DOHH2 (cell line): ENCODE measurements around the gene SLC35E2B.
A peak's percentile ranks its signal among the peaks of the same experiment; 100 is the strongest.
"Not testable (repeated sequence)": the region's sequence is repeated elsewhere in the genome, so short reads cannot be mapped to it uniquely, and the experiment has no call there.

Experiments used
- H3F3A ChIP-seq: fragments of 200-600 bp; sonication (generic), shearing (Covaris generic); 2 replicates; pipeline ENCODE4 v1.6.0; 2016; ENCODE audit warnings: antibody characterized with exemption, mild to moderate bottlenecking; ENCODE audit not compliant: control insufficient read depth, insufficient read depth
- H3K27ac ChIP-seq: fragments of 200-600 bp; sonication (generic); 2 replicates; pipeline ENCODE4 v1.5.1; 2014; ENCODE audit warnings: low read depth, mild to moderate bottlenecking, low read length, moderate library complexity
- H3K27me3 ChIP-seq: fragments of 200-600 bp; sonication (generic); 2 replicates; pipeline ENCODE4 v1.6.1; 2014; ENCODE audit warnings: mild to moderate bottlenecking, low read length, mixed read lengths; ENCODE audit not compliant: control insufficient read depth
- H3K36me3 ChIP-seq: fragments of 200-600 bp; sonication (generic); 2 replicates; pipeline ENCODE4 v1.6.1; 2014; ENCODE audit warnings: mild to moderate bottlenecking, low read length, moderate library complexity, mixed read lengths; ENCODE audit not compliant: control insufficient read depth
- H3K4me1 ChIP-seq: fragments of 200-600 bp; sonication (generic); 2 replicates; pipeline ENCODE4 v1.6.1; 2014; ENCODE audit warnings: mild to moderate bottlenecking, low read length, mixed read lengths; ENCODE audit not compliant: control insufficient read depth
- H3K4me2 ChIP-seq: fragments of 200-600 bp; sonication (generic); 2 replicates; pipeline ENCODE4 v1.6.0; 2014; ENCODE audit warnings: mild to moderate bottlenecking, low read length, moderate library complexity
- H3K4me3 ChIP-seq: fragments of 200-600 bp; sonication (generic); 2 replicates; pipeline ENCODE4 v1.5.1; 2014; ENCODE audit warnings: mild to moderate bottlenecking, low read length, mixed read lengths
- H3K79me2 ChIP-seq: fragments of 200-600 bp; sonication (generic); 2 replicates; pipeline ENCODE4 v1.6.1; 2014; ENCODE audit warnings: mild to moderate bottlenecking, low read length, mixed read lengths; ENCODE audit not compliant: control insufficient read depth
- H3K9me2 ChIP-seq: fragments of 200-600 bp; sonication (generic); replicated peaks from 2 replicates; pipeline ENCODE4 v1.6.1; 2014; ENCODE audit warnings: mild to moderate bottlenecking, low read length, mixed read lengths; ENCODE audit not compliant: control insufficient read depth
- H3K9me3 ChIP-seq: fragments of 200-600 bp; sonication (generic); 2 replicates; pipeline ENCODE4 v1.6.1; 2014; ENCODE audit warnings: antibody characterized with exemption, low read length, mixed read lengths; ENCODE audit not compliant: control insufficient read depth, insufficient read depth
- H4K20me1 ChIP-seq: fragments of 200-600 bp; sonication (generic); 2 replicates; pipeline ENCODE4 v1.6.0; 2014; ENCODE audit warnings: low read depth, mild to moderate bottlenecking, antibody characterized with exemption, low read length, moderate library complexity; ENCODE audit not compliant: control insufficient read depth, insufficient read depth
- CTCF ChIP-seq: fragments of 200-600 bp; sonication (generic); IDR thresholded peaks from one replicate; pipeline ENCODE4 v1.5.1; 2014; ENCODE audit warnings: antibody characterized with exemption, mild to moderate bottlenecking, low read depth, low read length; ENCODE audit not compliant: poor library complexity, severe bottlenecking
- EZH2phosphoT487 ChIP-seq: fragments of 200-600 bp; sonication (generic); IDR thresholded peaks from 2 replicates; pipeline ENCODE4 v1.6.1; 2017; ENCODE audit warnings: borderline replicate concordance, mild to moderate bottlenecking, antibody characterized with exemption, low read length, moderate library complexity, mixed read lengths

The SLC35E2B gene

GRCh38 chr1:1696431-1697357 lies 4.1 kb upstream of the SLC35E2B start:
- not testable (repeated sequence) for H3K9me3 ChIP-seq, H3K27ac ChIP-seq, H3K27me3 ChIP-seq, H4K20me1 ChIP-seq, H3K4me3 ChIP-seq, H3K4me1 ChIP-seq, H3F3A ChIP-seq, H3K9me2 ChIP-seq, H3K79me2 ChIP-seq, H3K4me2 ChIP-seq, H3K36me3 ChIP-seq

GRCh38 chr1:1692324-1692713 lies 276 bp downstream of the SLC35E2B start:
- H3K27me3 ChIP-seq, H3K9me3 ChIP-seq, H3K9me2 ChIP-seq, H3F3A ChIP-seq, H3K36me3 ChIP-seq, H3K79me2 ChIP-seq, H3K4me1 ChIP-seq, H4K20me1 ChIP-seq: not testable (repeated sequence)
- Histone ChIP-seq H3K4me2 (peak overlapping the region; percentile 51; the same call in 1 of the 2 replicates), H3K27ac (peak overlapping the region; percentile 76), H3K4me3 (peak overlapping the region; percentile 66)

- not testable (repeated sequence) for H3F3A ChIP-seq, H4K20me1 ChIP-seq, H3K79me2 ChIP-seq, H3K4me1 ChIP-seq, H3K27me3 ChIP-seq, H3K9me3 ChIP-seq, H3K9me2 ChIP-seq, H3K27ac ChIP-seq, H3K36me3 ChIP-seq
- H3K4me3 ChIP-seq, result peak overlapping the region; percentile 47; the same call in 1 of the 2 replicates
- peak overlapping the region; percentile 52 for H3K4me2 ChIP-seq
Observed at GRCh38 chr1:1691443-1691842, 1.2 kb downstream of the SLC35E2B start.

GRCh38 chr1:1689526-1689925 lies 3.1 kb downstream of the SLC35E2B start:
- not testable (repeated sequence) for H3K9me2 ChIP-seq, H3K4me1 ChIP-seq, H3K27ac ChIP-seq, H3K9me3 ChIP-seq, H4K20me1 ChIP-seq, H3K4me2 ChIP-seq, H3F3A ChIP-seq, H3K27me3 ChIP-seq, H3K36me3 ChIP-seq, H3K4me3 ChIP-seq
- peaks cover 17% of the 10 kb centered on the region for H3K79me2 ChIP-seq

- H3K79me2 ChIP-seq, result peaks cover 28% of the 10 kb centered on the region
- no peaks in the 10 kb centered on the region for H3K27me3 ChIP-seq
- no peak overlapping the region for H3K4me3 ChIP-seq
- no peaks in the 10 kb centered on the region for H3K9me3 ChIP-seq
- H3K4me1 ChIP-seq, result no peaks in the 10 kb centered on the region
- no peaks in the 10 kb centered on the region for H4K20me1 ChIP-seq
- no peaks in the 10 kb centered on the region for H3K9me2 ChIP-seq
- H3K4me2 ChIP-seq, result no peak overlapping the region
- H3K36me3 ChIP-seq, result no peaks in the 10 kb centered on the region
- TF ChIP-seq CTCF, result no peak
- no peak for TF ChIP-seq EZH2phosphoT487
- H3F3A ChIP-seq, result no peaks in the 10 kb centered on the region
- H3K27ac ChIP-seq, result no peak overlapping the region
Observed at GRCh38 chr1:1687846-1688245, 4.7 kb downstream of the SLC35E2B start.
